Motor neuron (in vitro differentiated cells): ENCODE data around the gene SORCS3. TPM values are rescaled to one million over a fixed set of nuclear protein-coding genes. Genes with fewer than 3 reads are reported as not detected.

ENCODE experiments used
- ATAC-seq, 8 experiments: fragments of 200-7000 bp; cut with Tn5 transposase; replicated peaks in 6 of 8; 2 replicates each; pipeline ENCODE4 v1.8.0; 2021; ENCODE audit warnings: mild to moderate bottlenecking in 8 of 8, moderate library complexity in 8 of 8
- H3K27ac ChIP-seq, 2 donors: fragments of 250-450 bp; sonication (Bioruptor Pico); 2 replicates each; pipeline ENCODE4 v1.9.0; 2021; ENCODE audit warnings: antibody characterized with exemption in 2 of 2, mild to moderate bottlenecking in 2 of 2, moderate library complexity in 1 of 2
- H3K4me1 ChIP-seq, 2 donors: fragments of 250-450 bp; sonication (Bioruptor Pico); replicated peaks in 1 of 2; 2 replicates each; pipeline ENCODE4 v1.6.1; 2021; ENCODE audit warnings: antibody characterized with exemption in 2 of 2, mild to moderate bottlenecking in 2 of 2, moderate library complexity in 1 of 2
- H3K4me3 ChIP-seq, 5 donors: fragments of 250-450 bp; sonication (Bioruptor Pico); 2 replicates each; pipeline ENCODE4 v1.9.0; 2021; ENCODE audit warnings: antibody characterized with exemption in 5 of 5, mild to moderate bottlenecking in 5 of 5, moderate library complexity in 4 of 5
- WGBS, 10 experiments: fragments of 450-650 bp; shearing (Covaris generic); methylation state at CpG; one replicate each; pipeline ENCODE4 v1.0.0; 2022; 5-methylcytosine and 5-hydroxymethylcytosine counted together
- in situ Hi-C, 9 experiments: fragments of 400-800 bp; cut with MboI; loops; one replicate each; pipeline ENCODE4 v1.15.0; 2021; ENCODE audit warnings: low sequenced_read_pairs in 9 of 9, low pct_unique_long_range_greater_than_20kb in 2 of 9; ENCODE audit not compliant: unreplicated experiment in 9 of 9
- total RNA-seq, 8 experiments: library from RNA; unstranded; fragments of 300-600 nt; gene quantifications; 2 replicates each; pipeline versions ENCODE4 v1.2.3 to v1.2.4, GENCODE V29; 2022

The SORCS3 gene
- total RNA-seq, 8 experiments from 2014 or later, result 0.10 to 14.3 (median 7.3) TPM

DNA sequence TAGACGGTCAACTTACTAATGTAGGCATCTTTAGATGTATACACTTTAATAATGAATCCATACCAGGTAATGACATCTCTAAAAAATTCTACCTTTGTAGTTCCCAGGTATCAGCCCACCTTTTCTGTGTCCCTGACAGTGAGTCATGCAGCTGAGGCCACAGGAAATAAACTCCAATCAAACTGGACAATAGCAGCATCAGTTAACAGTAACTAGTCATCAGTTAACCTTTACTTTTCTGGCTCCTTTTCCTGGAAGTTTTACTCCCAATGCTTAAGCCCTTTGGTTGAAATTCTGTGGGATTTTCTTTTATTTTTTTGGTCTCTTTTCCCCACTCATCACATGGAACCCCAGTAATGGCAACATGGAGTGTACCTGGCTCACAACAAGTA lies 617.6 kb downstream of the SORCS3 start:
- H3K27ac ChIP-seq, result no peak overlapping the region
- no peak for ATAC-seq
- WGBS, 10 experiments, result 0 to 100% (median 80%) methylated on average over 1 of the region's 1 CpG; no CpG with 5 or more reads in 1 of the 10 experiments
- H3K4me3 ChIP-seq, result no peak overlapping the region
- in situ Hi-C loops, result no loop called here
- H3K4me1 ChIP-seq, result peaks cover 0 to 5% of the 10 kb centered on the region in 2 donors

DNA sequence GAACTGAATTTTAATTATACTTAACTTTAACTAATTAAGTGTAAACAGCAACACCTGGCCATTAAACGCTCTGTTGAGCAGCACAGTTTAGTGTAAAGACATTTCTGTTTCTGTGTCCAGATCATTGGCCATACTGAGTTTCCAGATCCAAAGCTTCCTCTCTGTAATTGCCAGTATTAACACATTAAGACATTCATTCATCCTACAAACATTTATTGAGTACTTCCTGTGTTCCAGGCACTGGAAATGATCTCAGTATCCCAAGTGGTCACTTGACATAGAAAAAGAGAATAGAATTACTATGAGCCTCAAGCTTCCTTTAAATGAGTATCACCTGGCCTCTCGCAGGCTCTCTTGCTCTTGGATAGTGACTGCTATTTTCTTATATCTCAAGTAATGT lies 618.1 kb downstream of the SORCS3 start:
- Histone ChIP-seq H3K4me1 (no peaks in the 10 kb centered on the region), H3K27ac (no peak overlapping the region), H3K4me3 (no peak overlapping the region)
- in situ Hi-C loops, result no loop called here
- 0 to 100% (median 100%) methylated on average over 1 to 2 of the region's 2 CpGs for WGBS, 10 experiments
- ATAC-seq, result no peak

DNA sequence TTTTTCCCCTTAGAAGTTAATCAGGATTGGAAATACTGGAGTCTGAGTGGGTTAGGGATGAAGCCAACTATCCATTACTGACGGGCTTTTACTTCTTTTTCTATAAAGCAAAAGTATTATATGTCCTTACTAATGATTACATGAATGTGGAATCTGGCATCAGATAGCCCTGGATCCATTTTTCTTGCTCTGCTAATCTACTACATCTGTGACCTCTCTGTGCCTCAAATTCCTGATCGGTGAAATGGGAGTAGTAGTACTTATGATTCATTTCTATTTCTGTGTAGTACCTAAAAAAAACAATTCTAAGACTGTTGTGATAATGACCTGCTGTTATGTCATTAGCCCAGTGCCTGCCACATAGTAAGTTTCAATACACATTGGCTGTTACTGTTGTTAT lies 621.6 kb downstream of the SORCS3 start:
- WGBS, 10 experiments, result 0 to 100% (median 97%) methylated on average over 1 to 2 of the region's 2 CpGs; no CpG with 5 or more reads in 2 of the 10 experiments
- no peak for ATAC-seq
- no peak overlapping the region for H3K27ac ChIP-seq
- in situ Hi-C loops, result no loop called here
- H3K4me1 ChIP-seq, result no peaks in the 10 kb centered on the region
- no peak overlapping the region for H3K4me3 ChIP-seq

- Histone ChIP-seq H3K4me1 (no peaks in the 10 kb centered on the region), H3K4me3 (no peak overlapping the region), H3K27ac (no peak overlapping the region)
- in situ Hi-C loops, result no loop called here
- no peak for ATAC-seq
- 0 to 100% (median 71%) methylated on average over 1 to 6 of the region's 7 CpGs; no CpG with 5 or more reads in 1 of the 10 experiments for whole genome bisulfite sequencing, 10 experiments
Measured at GRCh38 chr10:105266966-105267539, 626.0 kb downstream of the SORCS3 start.

DNA sequence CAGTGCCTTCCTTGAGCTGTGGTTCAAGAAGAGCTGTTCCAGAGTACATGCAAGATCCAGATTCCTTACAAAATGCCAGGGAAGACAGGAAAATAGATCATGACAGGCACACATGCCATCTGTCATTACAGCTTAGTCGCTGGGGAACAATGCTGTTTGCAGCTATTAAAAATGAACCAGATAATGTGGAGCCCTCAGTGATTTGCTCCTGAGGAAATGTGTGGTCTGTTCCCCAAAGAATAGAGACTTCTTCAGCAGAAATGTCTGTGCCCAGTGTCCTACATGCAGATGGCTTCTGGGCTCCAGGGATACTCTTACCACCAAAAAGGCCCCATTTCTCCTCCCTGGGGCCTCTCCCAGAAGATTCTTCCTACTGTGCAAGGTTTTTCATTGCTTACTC lies 627.9 kb downstream of the SORCS3 start:
- no peak overlapping the region for H3K27ac ChIP-seq
- H3K4me1 ChIP-seq, result no peaks in the 10 kb centered on the region
- no peak overlapping the region for H3K4me3 ChIP-seq
- 0 to 78% (median 0%) methylated on average over 1 of the region's 1 CpG; no CpG with 5 or more reads in 7 of the 10 experiments for WGBS, 10 experiments
- no peak for ATAC-seq
- in situ Hi-C loops, result no loop called here

GRCh38 chr10:105269689-105270088 lies 628.6 kb downstream of the SORCS3 start:
- WGBS, 10 experiments, result 0 to 100% (median 80%) methylated on average over 1 to 2 of the region's 3 CpGs; no CpG with 5 or more reads in 5 of the 10 experiments
- ATAC-seq, result no peak
- in situ Hi-C loops, result no loop called here
- H3K27ac ChIP-seq, result no peak overlapping the region
- H3K4me3 ChIP-seq, result no peak overlapping the region
- H3K4me1 ChIP-seq, result no peaks in the 10 kb centered on the region

GRCh38 chr10:105274556-105275070 lies 633.5 kb downstream of the SORCS3 start:
- ATAC-seq, result no peak
- in situ Hi-C loops, result no loop called here
- no peak overlapping the region for H3K27ac ChIP-seq
- WGBS, 10 experiments, result 8 to 91% (median 51%) methylated on average over 2 to 3 of the region's 3 CpGs; no CpG with 5 or more reads in 2 of the 10 experiments
- no peaks in the 10 kb centered on the region for H3K4me1 ChIP-seq
- H3K4me3 ChIP-seq, result no peak overlapping the region

DNA sequence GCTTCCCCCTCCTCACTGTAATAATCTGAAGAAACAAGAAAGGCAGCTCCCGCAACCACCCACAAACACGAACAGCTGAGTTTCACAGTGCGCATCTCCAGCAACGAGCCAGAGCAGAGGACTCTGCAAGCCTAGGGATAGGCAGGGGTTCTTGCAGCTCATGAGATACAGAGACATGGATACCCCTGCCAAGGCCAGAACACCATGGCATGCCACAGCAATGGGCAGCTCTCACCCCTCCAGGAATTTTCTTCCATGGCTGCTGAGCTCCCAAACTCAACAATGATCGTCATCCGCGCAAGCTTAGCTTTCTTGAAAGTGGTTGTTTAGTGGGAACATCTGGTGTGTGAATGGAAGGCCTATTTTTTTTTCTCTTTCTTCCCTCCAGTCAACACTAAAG lies 637.3 kb downstream of the SORCS3 start:
- 27 to 100% (median 60%) methylated on average over 2 to 6 of the region's 7 CpGs; no CpG with 5 or more reads in 5 of the 10 experiments for WGBS, 10 experiments
- no peak overlapping the region for H3K4me3 ChIP-seq
- no peaks in the 10 kb centered on the region for H3K4me1 ChIP-seq
- in situ Hi-C loops, result no loop called here
- no peak overlapping the region for H3K27ac ChIP-seq
- peak in 1 of 8 experiments; percentile 91 for ATAC-seq

- in situ Hi-C loops, result no loop called here
- no peaks in the 10 kb centered on the region for H3K4me1 ChIP-seq
Measured at GRCh38 chr10:105279101-105279500, 638.0 kb downstream of the SORCS3 start.

GRCh38 chr10:105280895-105281294 lies 639.8 kb downstream of the SORCS3 start:
- ATAC-seq, result peak in 3 of 8 experiments; percentile 44 to 93 (median 66)
- in situ Hi-C loops, result no loop called here
- no peaks in the 10 kb centered on the region for H3K4me1 ChIP-seq
- WGBS, 10 experiments, result 0 to 100% (median 40%) methylated on average over 1 of the region's 1 CpG; no CpG with 5 or more reads in 5 of the 10 experiments
- no peak overlapping the region for H3K27ac ChIP-seq
- no peak overlapping the region for H3K4me3 ChIP-seq

More at GRCh38 chr10:105279101-105279500, 638.0 kb downstream of the SORCS3 start:
- Histone ChIP-seq H3K27ac (no peak overlapping the region), H3K4me3 (no peak overlapping the region)
- no peak for ATAC-seq

DNA sequence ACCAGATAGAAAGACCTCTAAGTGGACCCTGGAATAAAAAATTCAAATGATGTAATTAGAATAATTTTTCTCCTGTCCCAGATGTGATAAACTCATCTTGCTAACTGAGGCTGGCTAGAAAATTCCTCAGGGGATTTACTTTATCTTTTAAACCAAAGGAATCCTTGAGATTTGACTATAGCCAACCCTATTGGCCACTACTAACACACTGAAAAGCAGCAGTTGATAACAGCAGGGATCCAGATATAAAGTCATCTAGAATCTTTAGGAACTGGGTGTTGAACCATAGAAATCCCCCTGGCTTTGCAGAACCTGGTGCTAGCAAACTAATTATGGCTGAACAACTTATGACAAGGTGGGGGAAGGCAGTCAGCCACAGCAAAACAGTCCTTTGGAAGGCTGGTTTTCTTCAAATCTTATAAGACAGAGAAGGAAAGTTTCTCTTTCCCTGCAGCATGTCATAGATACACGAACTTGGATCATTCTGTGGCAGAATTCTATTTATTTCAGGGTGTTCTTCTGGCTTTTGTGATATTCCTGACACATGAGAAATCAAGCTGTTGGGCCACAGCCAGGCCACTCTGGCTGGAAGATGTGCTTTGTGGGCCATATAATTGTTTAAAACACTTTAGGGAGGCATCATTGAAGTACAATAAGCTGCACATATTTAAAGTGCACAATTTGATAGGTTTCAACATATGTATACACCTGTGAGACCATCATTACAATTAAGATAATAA lies 643.6 kb downstream of the SORCS3 start:
- Histone ChIP-seq H3K27ac (no peak overlapping the region), H3K4me1 (no peaks in the 10 kb centered on the region), H3K4me3 (no peak overlapping the region)
- WGBS, 10 experiments, result 0 to 64% (median 40%) methylated on average over 1 of the region's 1 CpG; no CpG with 5 or more reads in 5 of the 10 experiments
- no peak for ATAC-seq
- in situ Hi-C loops, result no loop called here

DNA sequence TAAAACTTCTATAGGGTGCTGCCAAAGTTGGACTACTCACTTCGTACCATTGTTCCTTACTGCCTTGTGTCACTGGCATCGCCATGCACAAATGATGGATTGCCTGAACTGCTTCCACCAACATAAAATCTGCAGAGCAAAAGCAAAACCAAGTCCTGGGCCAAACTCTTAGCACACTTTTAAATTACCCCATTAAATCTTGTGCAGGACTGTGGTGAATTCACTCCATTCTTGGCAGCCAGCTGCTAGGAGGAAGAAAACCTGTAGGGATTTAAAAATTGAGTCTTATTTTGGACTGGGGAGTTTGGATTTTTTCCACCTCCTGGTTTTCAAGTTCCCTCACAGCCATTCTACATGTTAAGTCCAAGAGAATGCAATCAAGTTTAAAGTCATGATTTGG lies 646.9 kb downstream of the SORCS3 start:
- H3K27ac ChIP-seq, result no peak overlapping the region
- ATAC-seq, result no peak
- H3K4me1 ChIP-seq, result no peaks in the 10 kb centered on the region
- H3K4me3 ChIP-seq, result no peak overlapping the region
- in situ Hi-C loops, result no loop called here
- 8 to 80% (median 68%) methylated on average over 1 to 2 of the region's 2 CpGs; no CpG with 5 or more reads in 3 of the 10 experiments for WGBS, 10 experiments

- in situ Hi-C loops, result no loop called here
- ATAC-seq, result no peak
Measured at GRCh38 chr10:105288613-105289012, 647.5 kb downstream of the SORCS3 start.

More at GRCh38 chr10:105288613-105289012, 647.5 kb downstream of the SORCS3 start:
- Histone ChIP-seq H3K4me3 (no peak overlapping the region), H3K4me1 (no peaks in the 10 kb centered on the region), H3K27ac (no peak overlapping the region)
